H1 (cell line): ENCODE measurements around the gene KLHL26. TPM values are rescaled to one million over a fixed set of nuclear protein-coding genes. Genes with fewer than 3 reads are reported as not detected.

Experiments
- CTCF ChIA-PET: fragments of 300-600 bp; sonication (Branson Sonifier 250); formaldehyde crosslinking; loops from one replicate; lab custom pipeline; 2021; ENCODE audit not compliant: partially characterized antibody; lab: Charles Lee
- POLR2A ChIA-PET: fragments of 300-600 bp; sonication (Branson Sonifier 250); formaldehyde crosslinking; loops from one replicate; lab custom pipeline; 2021; ENCODE audit warnings: inconsistent platforms; ENCODE audit not compliant: partially characterized antibody; lab: Charles Lee
- DNase-seq, 2 experiments: peaks; one replicate each; pipeline versions ENCODE4 v3.0.0 to v3.0.0-alpha.2; 2010 to 2022; ENCODE audit warnings: low spot score in 2 of 2, low read depth in 1 of 2, mixed read lengths in 1 of 2
- FAIRE-seq: peaks from 2 replicates; lab custom pipeline; 2011; peaks lifted over from hg19 to GRCh38; lab: Jason Lieb, UNC
- H2AFZ ChIP-seq: 2 replicates; pipeline ENCODE4 v1.8.1; 2012; ENCODE audit warnings: low read length, inconsistent platforms
- H2AK5ac ChIP-seq: 2 replicates; pipeline ENCODE4 v1.6.1; 2013; ENCODE audit warnings: low read depth, low read length
- H2BK120ac ChIP-seq: replicated peaks from 2 replicates; pipeline ENCODE3; 2013; ENCODE audit warnings: low read depth, low read length, inconsistent platforms
- H2BK12ac ChIP-seq: 2 replicates; pipeline ENCODE4 v1.6.1; 2013; ENCODE audit warnings: low read depth, low read length
- H2BK15ac ChIP-seq: 2 replicates; pipeline ENCODE4 v1.6.1; 2013; ENCODE audit warnings: low read length
- H2BK20ac ChIP-seq: 2 replicates; pipeline ENCODE4 v1.6.1; 2013; ENCODE audit warnings: low read length
- H2BK5ac ChIP-seq: 2 replicates; pipeline ENCODE4 v1.6.1; 2013; ENCODE audit warnings: low read depth, low read length
- H3K14ac ChIP-seq: 2 replicates; pipeline ENCODE4 v1.6.1; 2013; ENCODE audit warnings: inconsistent platforms; ENCODE audit not compliant: insufficient read length
- H3K18ac ChIP-seq: 2 replicates; pipeline ENCODE4 v1.6.1; 2013; ENCODE audit warnings: low read length; ENCODE audit errors: extremely low read depth
- H3K23ac ChIP-seq: 2 replicates; pipeline ENCODE4 v1.6.1; 2013; ENCODE audit warnings: inconsistent platforms; ENCODE audit not compliant: insufficient read length
- H3K23me2 ChIP-seq: 2 replicates; pipeline ENCODE4 v1.6.1; 2013; ENCODE audit warnings: low read depth, low read length
- H3K27ac ChIP-seq: 2 replicates; pipeline ENCODE4 v1.6.1; 2011; ENCODE audit warnings: low read depth, low read length, inconsistent platforms
- H3K27me3 ChIP-seq, 4 experiments: replicated peaks in 1 of 4; 1 replicate in 1 of 4; 2 replicates in 3 of 4; pipeline versions ENCODE4 v1.6.1 to v1.8.1; 2011 to 2013; ENCODE audit warnings: low read length in 3 of 4, mild to moderate bottlenecking in 3 of 4, inconsistent platforms in 2 of 4, mixed read lengths in 2 of 4, moderate library complexity in 1 of 4; ENCODE audit not compliant: control insufficient read depth in 3 of 4, insufficient read depth in 3 of 4; ENCODE audit errors: extremely low read depth in 1 of 4
- H3K36me3 ChIP-seq, 4 experiments: 2 replicates each; pipeline versions ENCODE4 v1.6.1 to v1.8.1; 2011 to 2013; ENCODE audit warnings: mild to moderate bottlenecking in 4 of 4, low read length in 3 of 4, moderate library complexity in 2 of 4, control low read depth in 1 of 4, inconsistent platforms in 1 of 4; ENCODE audit not compliant: insufficient read depth in 4 of 4, control insufficient read depth in 2 of 4
- H3K4ac ChIP-seq: replicated peaks from 2 replicates; pipeline ENCODE3; 2013; ENCODE audit warnings: low read length, low read depth, mixed read lengths, inconsistent platforms; ENCODE audit not compliant: insufficient read length
- H3K4me1 ChIP-seq, 4 experiments: replicated peaks in 1 of 4; 1 replicate in 1 of 4; 2 replicates in 3 of 4; pipeline versions ENCODE4 v1.6.1 to v1.8.1; 2011 to 2013; ENCODE audit warnings: low read length in 3 of 4, inconsistent platforms in 2 of 4, mixed read lengths in 1 of 4; ENCODE audit not compliant: insufficient read depth in 4 of 4, control insufficient read depth in 3 of 4
- H3K4me2 ChIP-seq, 2 experiments: 2 replicates each; pipeline versions ENCODE4 v1.6.1 to v1.8.1; 2011 to 2013; ENCODE audit warnings: low read depth in 2 of 2, low read length in 2 of 2, control low read depth in 1 of 2, inconsistent platforms in 1 of 2, mild to moderate bottlenecking in 1 of 2; ENCODE audit not compliant: insufficient read depth in 1 of 2
- H3K4me3 ChIP-seq, 4 experiments: fragments of 200-600, 300-600 bp in 1 of 4; sonication (generic), shearing (Covaris generic), sonication (Bioruptor Twin) in 1 of 4; 2 replicates each; pipeline versions ENCODE4 v1.5.1 to v1.8.1; 2011 to 2016; ENCODE audit warnings: low read length in 4 of 4, low read depth in 3 of 4, control low read depth in 2 of 4, inconsistent platforms in 2 of 4, mild to moderate bottlenecking in 2 of 4, mixed read lengths in 1 of 4, moderate library complexity in 1 of 4; ENCODE audit not compliant: insufficient read depth in 2 of 4; ENCODE audit errors: extremely low read depth in 1 of 4
- H3K56ac ChIP-seq: replicated peaks from 2 replicates; pipeline ENCODE3; 2013; ENCODE audit warnings: low read depth, mild to moderate bottlenecking, mixed read lengths, low read length, inconsistent platforms; ENCODE audit not compliant: insufficient read length
- H3K79me1 ChIP-seq: 2 replicates; pipeline ENCODE4 v1.6.1; 2013; ENCODE audit warnings: low read depth, low read length, control low read depth
- H3K79me2 ChIP-seq, 2 experiments: 2 replicates each; pipeline versions ENCODE4 v1.6.1 to v1.8.1; 2012 to 2013; ENCODE audit warnings: low read length in 2 of 2, mild to moderate bottlenecking in 2 of 2, inconsistent platforms in 1 of 2; ENCODE audit not compliant: insufficient read depth in 2 of 2, control insufficient read depth in 1 of 2
- H3K9ac ChIP-seq, 4 experiments: replicated peaks in 1 of 4; 1 replicate in 1 of 4; 2 replicates in 3 of 4; pipeline versions ENCODE4 v1.6.1 to v1.8.1; 2011 to 2013; ENCODE audit warnings: low read depth in 3 of 4, low read length in 3 of 4, control low read depth in 2 of 4, mild to moderate bottlenecking in 2 of 4, moderate library complexity in 2 of 4, inconsistent platforms in 1 of 4; ENCODE audit errors: extremely low read depth in 1 of 4
- H3K9me3 ChIP-seq, 2 experiments: 2 replicates each; pipeline versions ENCODE4 v1.6.1 to v1.8.1; 2012 to 2013; ENCODE audit warnings: mild to moderate bottlenecking in 2 of 2, moderate library complexity in 2 of 2, control low read depth in 1 of 2, inconsistent platforms in 1 of 2, low read depth in 1 of 2, low read length in 1 of 2, mixed read lengths in 1 of 2; ENCODE audit not compliant: insufficient read depth in 2 of 2
- H4K20me1 ChIP-seq, 2 experiments: replicated peaks in 1 of 2; 2 replicates each; pipeline versions ENCODE3 to v1.8.1; 2011 to 2013; ENCODE audit warnings: inconsistent platforms in 2 of 2, low read length in 2 of 2, mild to moderate bottlenecking in 1 of 2; ENCODE audit not compliant: insufficient read depth in 2 of 2, control insufficient read depth in 1 of 2
- H4K5ac ChIP-seq: 2 replicates; pipeline ENCODE4 v1.6.1; 2013; ENCODE audit warnings: low read length, low read depth, mixed read lengths, inconsistent platforms; ENCODE audit not compliant: insufficient read length
- H4K8ac ChIP-seq: 2 replicates; pipeline ENCODE4 v1.8.0; 2013; ENCODE audit warnings: mild to moderate bottlenecking, moderate library complexity, low read length, inconsistent platforms; ENCODE audit not compliant: insufficient read depth; ENCODE audit errors: extremely low read depth
- H4K91ac ChIP-seq: replicated peaks from 2 replicates; pipeline ENCODE3; 2013; ENCODE audit warnings: low read length, mixed read lengths, inconsistent platforms; ENCODE audit not compliant: insufficient read length
- BCL11A ChIP-seq, 2 experiments: IDR thresholded peaks; one replicate each; pipeline ENCODE4 v1.6.1; 2011; ENCODE audit warnings: low read depth in 2 of 2, low read length in 2 of 2, mild to moderate bottlenecking in 2 of 2
- EP300 ChIP-seq, 2 experiments: IDR thresholded peaks; 1 replicate in 1 of 2; 2 replicates in 1 of 2; pipeline ENCODE4 v1.6.1; 2011 to 2012; ENCODE audit warnings: low read depth in 2 of 2, low read length in 2 of 2, mild to moderate bottlenecking in 2 of 2, borderline replicate concordance in 1 of 2, inconsistent platforms in 1 of 2, moderate library complexity in 1 of 2
- SIN3A ChIP-seq, 2 experiments: IDR thresholded peaks in 1 of 2; conservative IDR thresholded peaks in 1 of 2; 2 replicates each; pipeline ENCODE4 v1.6.1; 2011 to 2012; ENCODE audit warnings: low read length in 2 of 2, improper control_type of control experiment in 1 of 2, low read depth in 1 of 2, mild to moderate bottlenecking in 1 of 2
- TCF12 ChIP-seq: IDR thresholded peaks from 2 replicates; pipeline ENCODE4 v1.6.1; 2011; ENCODE audit warnings: low read depth, mild to moderate bottlenecking, low read length
- WGBS, 2 experiments: shearing (Covaris generic) in 1 of 2; methylation state at CpG; one replicate each; pipeline versions ENCODE4 v1.1.6 to v1.1.7; 2013 to 2015; ENCODE audit warnings: low lambda C conversion rate in 2 of 2, mixed read lengths in 2 of 2, inconsistent platforms in 1 of 2, low coverage in 1 of 2, missing lambda C conversion rate in 1 of 2; ENCODE audit not compliant: insufficient replicate concordance in 2 of 2, insufficient coverage in 1 of 2, insufficient read length in 1 of 2; ENCODE audit errors: extremely low coverage in 1 of 2, missing lambda C conversion rate in 1 of 2; 5-methylcytosine and 5-hydroxymethylcytosine counted together
- polyA plus RNA-seq, 7 experiments: library from polyadenylated mRNA; depleted of rRNA in 3 of 7; stranded (reverse) in 5 of 7; unstranded in 2 of 7; fragments of >200 nt in 5 of 7; fragments of 200-250 nt in 2 of 7; gene quantifications; 1 replicate in 5 of 7; 2 replicates in 1 of 7; 4 replicates in 1 of 7; pipeline versions ENCODE4 v1.2.1 to v1.2.3, GENCODE V29; 2011 to 2013; ENCODE audit warnings: missing spikeins in 2 of 7, mixed read lengths in 2 of 7
- total RNA-seq: library from RNA; stranded (reverse); fragmentation: NEBNext Ultra II Directional; extraction: Animal tissue kit (Norgen Biotek cat#: 25700); gene quantifications from 2 replicates; pipeline ENCODE4 v1.2.1, GENCODE V29; 2021

KLHL26 gene
- total and polyA plus RNA-seq, 2 of the 8 experiments (the other 6 are each of a cell fraction or from before 2014, with no cell fraction given), result 2.2 to 8.8 TPM

DNA sequence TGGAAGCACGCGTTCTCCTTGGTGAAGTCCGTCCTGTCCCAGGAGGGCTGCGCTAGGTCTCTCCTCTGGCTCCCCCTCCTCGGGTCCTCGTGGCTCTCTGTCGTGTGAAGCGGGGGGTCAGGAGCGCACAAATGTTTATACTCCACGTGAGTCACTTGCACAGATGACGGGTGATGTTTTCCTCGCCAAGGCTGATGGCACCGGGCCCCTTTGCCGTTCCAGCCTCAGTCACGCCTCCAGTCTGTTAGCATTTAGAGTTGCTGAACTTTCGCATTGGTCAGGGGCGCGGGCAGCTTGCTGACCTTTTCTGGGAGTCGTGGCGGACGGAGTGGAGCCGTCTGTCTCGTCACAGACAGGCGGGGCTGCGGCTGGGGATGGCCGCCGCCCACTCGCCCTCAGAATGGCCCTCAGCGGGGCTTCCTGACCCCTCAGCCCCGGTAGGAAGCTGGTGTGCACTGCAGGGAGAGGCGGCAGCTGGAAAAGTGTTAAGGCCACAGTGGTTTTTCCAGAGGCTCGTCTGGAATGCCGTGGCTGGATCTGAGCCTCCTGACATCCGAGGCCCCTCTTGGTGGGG, 13.7 kb downstream of the KLHL26 start:
- no peak overlapping the region for H2BK5ac ChIP-seq
- H3K14ac ChIP-seq, result no peak overlapping the region
- TF ChIP-seq BCL11A (IDR thresholded peaks at IDR 0.05; ENCODE audit: low read depth in 2 of 2, low read length in 2 of 2) (no peak), TCF12 (no peak), SIN3A (conservative IDR thresholded peaks at IDR 0.05 in 1 of 2, IDR thresholded peaks at IDR 0.05 in 1 of 2; ENCODE audit: low read depth in 1 of 2, low read length in 2 of 2) (no peak), EP300 (IDR thresholded peaks at IDR 0.05; ENCODE audit: borderline replicate concordance in 1 of 2, low read depth in 2 of 2, low read length in 2 of 2) (no peak)
- no peak overlapping the region for H2BK15ac ChIP-seq
- H3K23me2 ChIP-seq, result peaks cover 13% of the 10 kb centered on the region; the same call in 1 of the 2 replicates
- no peak overlapping the region for H3K18ac ChIP-seq
- POLR2A ChIA-PET, result interaction anchor here (1.2 kb wide), 1 partner anchor 58 kb away, joined by 3 read pairs; no protein-coding TSS in a partner anchor
- no peak overlapping the region for H2BK120ac ChIP-seq
- no peak overlapping the region for H2AK5ac ChIP-seq
- H4K5ac ChIP-seq, result no peak overlapping the region
- WGBS, 2 experiments, result 82% methylated on average over 28 of the region's 34 CpGs; no CpG with 5 or more reads in 1 of the 2 experiments
- H3K9me3 ChIP-seq, result no peaks in the 10 kb centered on the region
- no peak overlapping the region for H3K27ac ChIP-seq
- H3K79me2 ChIP-seq, result peaks cover 0 to 4% of the 10 kb centered on the region in 2 experiments; a peak in 1 of 4 replicates
- peak overlapping the region; percentile 39; the same call in 1 of the 2 replicates for H2BK12ac ChIP-seq
- H3K4ac ChIP-seq, result no peak overlapping the region
- no peak overlapping the region for H3K56ac ChIP-seq
- H4K20me1 ChIP-seq, result peaks cover 9 to 44% of the 10 kb centered on the region in 2 experiments
- H2AFZ ChIP-seq, result no peak overlapping the region
- no peak overlapping the region for H4K8ac ChIP-seq
- H3K36me3 ChIP-seq, result no peaks in the 10 kb centered on the region
- peaks cover 0 to 13% (median under 1%) of the 10 kb centered on the region in 4 experiments; a peak in 3 of 7 replicates for H3K4me1 ChIP-seq
- no peak overlapping the region for H2BK20ac ChIP-seq
- CTCF ChIA-PET, result interaction anchor here (0.7 kb wide), 1 partner anchor 161 kb away, joined by 3 read pairs; no protein-coding TSS in a partner anchor
- H3K27me3 ChIP-seq, result no peaks in the 10 kb centered on the region
- H3K4me2 ChIP-seq, result no peak overlapping the region
- DNase-seq (no peak), FAIRE-seq (no peak)
- no peak overlapping the region for H3K9ac ChIP-seq
- H3K79me1 ChIP-seq, result peaks cover 19% of the 10 kb centered on the region
- H4K91ac ChIP-seq, result no peak overlapping the region
- H3K4me3 ChIP-seq, result no peak overlapping the region
- H3K23ac ChIP-seq, result no peak overlapping the region
